Activated CD8-positive, alpha-beta memory T cell treated with anti-CD3 and anti-CD28 coated beads for 36 hours (primary cell): ENCODE data around the gene RPL37. TPM values are rescaled to one million over a fixed set of nuclear protein-coding genes. Genes with fewer than 3 reads are reported as not detected.
"Not testable (repeated sequence)": the region's sequence is repeated elsewhere in the genome, so short reads cannot be mapped to it uniquely, and the experiment has no call there.

ENCODE experiments used
- CTCF ChIA-PET: fragments of 350-600 bp; sonication (Branson Sonifier 250); formaldehyde crosslinking; loops from one replicate; lab custom pipeline; 2021; ENCODE audit warnings: antibody characterized with exemption; lab: Charles Lee
- POLR2A ChIA-PET: fragments of 350-600 bp; sonication (Branson Sonifier 250); formaldehyde crosslinking; loops from one replicate; lab custom pipeline; 2021; ENCODE audit warnings: antibody characterized with exemption; lab: Charles Lee
- total RNA-seq, 2 experiments: library from RNA; stranded (reverse); gene quantifications; one replicate each; pipeline ENCODE4 v1.2.3, GENCODE V29; 2021

The RPL37 gene
- total RNA-seq, 2 experiments from 2014 or later = 1,602 to 1,650 TPM

GRCh38 chr5:40812125-40812524 lies 22.9 kb downstream of the RPL37 start:
- POLR2A ChIA-PET = no interaction called here
- CTCF ChIA-PET = interaction anchor here (0.8 to 1.2 kb wide), 2 partner anchors 14 to 57 kb away, joined by 3 to 4 read pairs; partner anchors contain the start of gene PRKAA1

GRCh38 chr5:40801771-40802562 lies 33.1 kb downstream of the RPL37 start:
- ChIA-PET POLR2A (interaction anchor here (0.9 kb wide), 1 partner anchor 32 kb away, joined by 3 read pairs; the partner anchor contains the start of gene RPL37), CTCF (interaction anchor here (0.7 kb wide), 1 partner anchor 50 kb away, joined by 4 read pairs; no protein-coding TSS in a partner anchor)

GRCh38 chr5:40799258-40799657 lies 35.8 kb downstream of the RPL37 start:
- ChIA-PET POLR2A (interaction anchor here (0.6 to 1.6 kb wide), 3 partner anchors 15 to 43 kb away, joined by 3 to 6 read pairs (median 3); partner anchors contain the start of gene TTC33), CTCF (interaction anchor here (0.7 to 1.0 kb wide), 3 partner anchors 9 to 42 kb away, joined by 3 to 4 read pairs (median 4); partner anchors contain the start of gene CARD6)

GRCh38 chr5:40798801-40799210 lies 36.2 kb downstream of the RPL37 start:
- CTCF ChIA-PET = interaction anchor here (0.7 to 1.0 kb wide), 3 partner anchors 10 to 42 kb away, joined by 3 to 4 read pairs (median 4); partner anchors contain the start of gene CARD6
- POLR2A ChIA-PET = interaction anchor here (0.6 to 1.6 kb wide), 3 partner anchors 15 to 43 kb away, joined by 3 to 6 read pairs (median 3); partner anchors contain the start of gene TTC33

GRCh38 chr5:40798012-40798800 lies 36.8 kb downstream of the RPL37 start, which contains the start of gene PRKAA1:
Gene PRKAA1 (minus strand): TSS chr5:40798374. CDS start chr5:40798189, 185 bp downstream.
- ChIA-PET CTCF (interaction anchor here (0.7 to 1.0 kb wide), 4 partner anchors 10 to 43 kb away, joined by 3 to 4 read pairs (median 4); partner anchors contain the start of gene CARD6), POLR2A (interaction anchor here (0.6 to 1.6 kb wide), 4 partner anchors 16 to 1106 kb away, joined by 3 to 6 read pairs (median 3); partner anchors contain the start of genes RIMOC1 and TTC33)

- POLR2A ChIA-PET = interaction anchor here (0.7 to 1.6 kb wide), 3 partner anchors 17 to 1107 kb away, joined by 3 to 6 read pairs (median 3); partner anchors contain the start of genes RIMOC1 and TTC33
- CTCF ChIA-PET = interaction anchor here (0.7 kb wide), 1 partner anchor 19 kb away, joined by 3 read pairs; no protein-coding TSS in a partner anchor
These were observed 37.6 kb downstream of the RPL37 start for GRCh38 chr5:40797273-40798011.

GRCh38 chr5:40796487-40796889 lies 38.5 kb downstream of the RPL37 start:
- CTCF ChIA-PET = no interaction called here
- POLR2A ChIA-PET = no interaction called here

GRCh38 chr5:40794877-40795276 lies 40.1 kb downstream of the RPL37 start:
- POLR2A ChIA-PET, CTCF ChIA-PET: not testable (repeated sequence)

GRCh38 chr5:40794340-40794739 lies 40.7 kb downstream of the RPL37 start:
- POLR2A ChIA-PET, CTCF ChIA-PET: not testable (repeated sequence)

- CTCF ChIA-PET, POLR2A ChIA-PET: not testable (repeated sequence)
These were observed 42.3 kb downstream of the RPL37 start for GRCh38 chr5:40792691-40793090.

- POLR2A ChIA-PET = no interaction called here
These were observed 43.3 kb downstream of the RPL37 start for GRCh38 chr5:40791715-40792139.

GRCh38 chr5:40790947-40791593 lies 44.0 kb downstream of the RPL37 start:
- CTCF ChIA-PET = interaction anchor here (1.2 kb wide), 1 partner anchor 13 kb away, joined by 3 read pairs; no protein-coding TSS in a partner anchor
- POLR2A ChIA-PET = interaction anchor here (1.0 kb wide), 1 partner anchor 14 kb away, joined by 3 read pairs; no protein-coding TSS in a partner anchor

More at GRCh38 chr5:40791715-40792139, 43.3 kb downstream of the RPL37 start:
- CTCF ChIA-PET = no interaction called here

GRCh38 chr5:40788941-40789340 lies 46.1 kb downstream of the RPL37 start:
- POLR2A ChIA-PET = interaction anchor here (0.6 kb wide), 1 partner anchor 41 kb away, joined by 3 read pairs; no protein-coding TSS in a partner anchor
- CTCF ChIA-PET = not testable (repeated sequence)

- POLR2A ChIA-PET = no interaction called here
- CTCF ChIA-PET = no interaction called here
These were observed 47.0 kb downstream of the RPL37 start for GRCh38 chr5:40787986-40788385.

GRCh38 chr5:40786664-40787063 lies 48.4 kb downstream of the RPL37 start:
- POLR2A ChIA-PET = interaction anchor here (0.6 to 1.0 kb wide), 3 partner anchors 25 to 1729 kb away, joined by 3 to 4 read pairs (median 4); no protein-coding TSS in a partner anchor
- CTCF ChIA-PET = interaction anchor here (0.9 kb wide), 1 partner anchor 17 kb away, joined by 3 read pairs; no protein-coding TSS in a partner anchor

GRCh38 chr5:40784916-40785315 lies 50.1 kb downstream of the RPL37 start:
- POLR2A ChIA-PET = no interaction called here

GRCh38 chr5:40784027-40784653 lies 50.9 kb downstream of the RPL37 start:
- ChIA-PET POLR2A (no interaction called here), CTCF (no interaction called here)

More at GRCh38 chr5:40784916-40785315, 50.1 kb downstream of the RPL37 start:
- CTCF ChIA-PET = no interaction called here
